Astrocyte (in vitro differentiated cells and primary cell): Measurements from ENCODE around the gene HTRA1. TPM values are rescaled to one million over a fixed set of nuclear protein-coding genes. Genes with fewer than 3 reads are reported as not detected.
A peak's percentile ranks its signal among the peaks of the same experiment; 100 is the strongest.

ENCODE experiments used
- DNase-seq: peaks from one replicate; pipeline ENCODE4 v3.0.0-alpha.2; 2010; ENCODE audit warnings: low read depth
- FAIRE-seq: peaks from 2 replicates; lab custom pipeline; 2011; peaks lifted over from hg19 to GRCh38; lab: Jason Lieb, UNC
- H2AFZ ChIP-seq: 2 replicates; pipeline ENCODE4 v1.6.0; 2012; ENCODE audit warnings: low read depth, low read length, inconsistent platforms
- H3K27ac ChIP-seq: 2 replicates; pipeline ENCODE4 v1.5.1; 2011; ENCODE audit warnings: low read depth, low read length, inconsistent platforms
- H3K27me3 ChIP-seq: 2 replicates; pipeline ENCODE4 v1.6.0; 2011; ENCODE audit warnings: low read length, inconsistent platforms; ENCODE audit not compliant: insufficient read depth
- H3K36me3 ChIP-seq: 2 replicates; pipeline ENCODE4 v1.5.1; 2011; ENCODE audit warnings: low read length, inconsistent platforms; ENCODE audit not compliant: insufficient read depth
- H3K4me1 ChIP-seq: 2 replicates; pipeline ENCODE4 v1.5.1; 2011; ENCODE audit warnings: low read length, inconsistent platforms; ENCODE audit not compliant: insufficient read depth
- H3K4me2 ChIP-seq: 2 replicates; pipeline ENCODE4 v1.6.0; 2012; ENCODE audit warnings: low read length, inconsistent platforms
- H3K4me3 ChIP-seq: 2 replicates; pipeline ENCODE4 v1.5.1; 2011; ENCODE audit warnings: low read depth, mild to moderate bottlenecking, low read length, inconsistent platforms; ENCODE audit not compliant: insufficient read depth
- H3K79me2 ChIP-seq: 2 replicates; pipeline ENCODE4 v1.6.0; 2012; ENCODE audit warnings: mild to moderate bottlenecking, low read length, inconsistent platforms; ENCODE audit not compliant: insufficient read depth
- H3K9ac ChIP-seq: 2 replicates; pipeline ENCODE4 v1.6.0; 2012; ENCODE audit warnings: mild to moderate bottlenecking, low read length, inconsistent platforms
- H3K9me3 ChIP-seq: 2 replicates; pipeline ENCODE4 v1.5.1; 2012; ENCODE audit warnings: low read depth, mild to moderate bottlenecking, low read length, inconsistent platforms; ENCODE audit not compliant: insufficient read depth
- H4K20me1 ChIP-seq: 2 replicates; pipeline ENCODE4 v1.6.0; 2012; ENCODE audit warnings: low read length, inconsistent platforms; ENCODE audit not compliant: insufficient read depth
- H3K27ac Mint-ChIP-seq: one replicate; pipeline ENCODE4 v1.8.0; 2021; ENCODE audit warnings: mild to moderate bottlenecking, mixed read lengths; ENCODE audit not compliant: unreplicated experiment
- H3K27me3 Mint-ChIP-seq: one replicate; pipeline ENCODE4 v1.8.0; 2021; ENCODE audit warnings: low read depth, mixed read lengths; ENCODE audit not compliant: unreplicated experiment
- H3K36me3 Mint-ChIP-seq: one replicate; pipeline ENCODE4 v1.8.0; 2021; ENCODE audit warnings: low read depth, mixed read lengths; ENCODE audit not compliant: unreplicated experiment
- H3K4me1 Mint-ChIP-seq: one replicate; pipeline ENCODE4 v1.8.0; 2021; ENCODE audit warnings: low read depth, mixed read lengths; ENCODE audit not compliant: unreplicated experiment
- H3K4me3 Mint-ChIP-seq: one replicate; pipeline ENCODE4 v1.8.0; 2021; ENCODE audit warnings: mild to moderate bottlenecking, moderate library complexity, mixed read lengths; ENCODE audit not compliant: unreplicated experiment
- H3K9me3 Mint-ChIP-seq: one replicate; pipeline ENCODE4 v1.8.0; 2021; ENCODE audit warnings: mild to moderate bottlenecking, mixed read lengths; ENCODE audit not compliant: unreplicated experiment
- CTCF ChIP-seq: IDR thresholded peaks from 2 replicates; pipeline ENCODE4 v1.5.1; 2011; ENCODE audit warnings: low read depth, mild to moderate bottlenecking, inconsistent platforms, low read length, moderate library complexity; ENCODE audit not compliant: insufficient read depth
- EZH2 ChIP-seq: IDR thresholded peaks from 2 replicates; pipeline ENCODE4 v1.6.1; 2012; ENCODE audit warnings: mild to moderate bottlenecking, low read length, inconsistent platforms; ENCODE audit not compliant: insufficient read depth
- total RNA-seq: library from RNA; stranded (reverse); gene quantifications from 2 replicates; pipeline ENCODE4 v1.2.1, GENCODE V29; 2021

HTRA1 gene
- total RNA-seq, 1 donor from 2014 or later, result 34.9 TPM

- no peaks in the 10 kb centered on the region for H3K27me3 Mint-ChIP-seq
Measured at GRCh38 chr10:122421054-122421625, 40.2 kb upstream of the HTRA1 start.

GRCh38 chr10:122421742-122422141 is 39.6 kb upstream of the HTRA1 start:
- Histone ChIP-seq H3K27ac (no peak overlapping the region), H2AFZ (no peak overlapping the region), H3K4me2 (no peak overlapping the region), H3K9me3 (no peaks in the 10 kb centered on the region), H3K4me3 (no peak overlapping the region), H3K27me3 (no peaks in the 10 kb centered on the region), H3K79me2 (no peaks in the 10 kb centered on the region), H3K36me3 (peaks cover 3% of the 10 kb centered on the region), H3K4me1 (peaks cover 3% of the 10 kb centered on the region), H3K9ac (no peak overlapping the region), H4K20me1 (no peaks in the 10 kb centered on the region)
- Mint-ChIP-seq H3K36me3 (peaks cover 2% of the 10 kb centered on the region), H3K4me1 (peaks cover 6% of the 10 kb centered on the region), H3K4me3 (no peak overlapping the region), H3K9me3 (no peaks in the 10 kb centered on the region), H3K27me3 (no peaks in the 10 kb centered on the region), H3K27ac (no peak overlapping the region)
- TF ChIP-seq EZH2, result no peak
- no peak for TF ChIP-seq CTCF
- FAIRE-seq (no peak), DNase-seq (no peak)

More at GRCh38 chr10:122421054-122421625, 40.2 kb upstream of the HTRA1 start:
- Mint-ChIP-seq H3K4me1 (peaks cover 6% of the 10 kb centered on the region), H3K36me3 (peaks cover 2% of the 10 kb centered on the region), H3K4me3 (no peak overlapping the region), H3K27ac (no peak overlapping the region), H3K9me3 (no peaks in the 10 kb centered on the region)
- Histone ChIP-seq H3K27me3 (no peaks in the 10 kb centered on the region), H3K27ac (no peak overlapping the region), H3K36me3 (peaks cover 3% of the 10 kb centered on the region), H3K4me3 (no peak overlapping the region), H2AFZ (no peak overlapping the region), H3K9ac (no peak overlapping the region), H3K4me1 (peaks cover 3% of the 10 kb centered on the region), H4K20me1 (no peaks in the 10 kb centered on the region), H3K79me2 (no peaks in the 10 kb centered on the region), H3K9me3 (no peaks in the 10 kb centered on the region), H3K4me2 (no peak overlapping the region)
- DNase-seq (no peak), FAIRE-seq (peak; percentile 56)
- TF ChIP-seq CTCF, result no peak
- no peak for TF ChIP-seq EZH2

- Mint-ChIP-seq H3K4me3 (no peak overlapping the region), H3K9me3 (no peaks in the 10 kb centered on the region), H3K4me1 (peaks cover 6% of the 10 kb centered on the region), H3K36me3 (peaks cover 2% of the 10 kb centered on the region), H3K27me3 (no peaks in the 10 kb centered on the region), H3K27ac (no peak overlapping the region)
- no peak for TF ChIP-seq CTCF
- TF ChIP-seq EZH2, result no peak
- no peaks in the 10 kb centered on the region for H3K9me3 ChIP-seq
- H3K4me3 ChIP-seq, result no peak overlapping the region
- no peak overlapping the region for H3K27ac ChIP-seq
- no peaks in the 10 kb centered on the region for H3K27me3 ChIP-seq
- H3K4me2 ChIP-seq, result no peak overlapping the region
- H3K79me2 ChIP-seq, result no peaks in the 10 kb centered on the region
- H3K9ac ChIP-seq, result no peak overlapping the region
- H3K36me3 ChIP-seq, result peaks cover 3% of the 10 kb centered on the region
- FAIRE-seq (no peak), DNase-seq (no peak)
- no peaks in the 10 kb centered on the region for H4K20me1 ChIP-seq
- H2AFZ ChIP-seq, result no peak overlapping the region
- peaks cover 3% of the 10 kb centered on the region for H3K4me1 ChIP-seq
Measured at GRCh38 chr10:122422266-122422989, 38.9 kb upstream of the HTRA1 start.
